HUES64 (cell line): ENCODE results near the gene RNF214.

Experiments
- H3K27ac ChIP-seq: 2 replicates; pipeline ENCODE4 v1.7.0; 2013; ENCODE audit warnings: low read depth, low read length, inconsistent platforms
- H3K27me3 ChIP-seq: 2 replicates; pipeline ENCODE4 v1.6.1; 2013; ENCODE audit warnings: mild to moderate bottlenecking, low read length; ENCODE audit not compliant: insufficient read depth
- H3K36me3 ChIP-seq: 2 replicates; pipeline ENCODE4 v1.6.1; 2013; ENCODE audit warnings: mild to moderate bottlenecking, low read length; ENCODE audit not compliant: insufficient read depth
- H3K4me1 ChIP-seq: 2 replicates; pipeline ENCODE4 v1.6.1; 2013; ENCODE audit warnings: mild to moderate bottlenecking, low read length, moderate library complexity; ENCODE audit not compliant: insufficient read depth
- H3K4me3 ChIP-seq: 2 replicates; pipeline ENCODE4 v1.5.1; 2013; ENCODE audit warnings: mild to moderate bottlenecking, low read length, moderate library complexity
- H3K9ac ChIP-seq: 2 replicates; pipeline ENCODE4 v1.6.1; 2013; ENCODE audit warnings: mild to moderate bottlenecking, low read depth, low read length
- H3K9me3 ChIP-seq: 2 replicates; pipeline ENCODE4 v1.6.1; 2013; ENCODE audit warnings: low read depth, low read length; ENCODE audit not compliant: insufficient read depth
- WGBS: fragments of 150-250, 120-280 bp; methylation state at CpG from one replicate; pipeline ENCODE4 v1.1.7; 2013; ENCODE audit warnings: missing lambda C conversion rate; 5-methylcytosine and 5-hydroxymethylcytosine counted together

RNF214 gene

DNA sequence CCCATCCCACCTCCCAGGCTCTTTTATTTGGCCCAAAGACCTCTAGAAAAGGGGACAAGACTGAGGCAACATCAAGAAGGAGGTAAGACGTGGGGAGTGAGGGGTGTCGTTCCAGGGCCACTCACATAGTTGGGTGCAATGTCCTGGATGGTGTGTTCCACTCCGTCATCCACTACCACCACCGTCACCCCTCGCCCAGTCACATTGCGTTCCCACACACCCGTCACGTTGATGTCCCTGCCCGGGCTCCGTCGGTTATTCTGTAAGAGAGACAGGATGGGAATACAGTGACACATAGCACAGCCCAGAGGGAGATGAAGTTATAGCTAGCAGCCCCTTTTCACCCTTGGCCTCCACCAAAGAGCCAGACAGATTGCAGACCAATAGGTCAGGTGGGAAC lies 4.4 kb upstream of the RNF214 start:
- Histone ChIP-seq H3K4me3 (no peak overlapping the region), H3K36me3 (peaks cover 53% of the 10 kb centered on the region), H3K4me1 (peaks cover 8% of the 10 kb centered on the region), H3K27me3 (no peaks in the 10 kb centered on the region), H3K27ac (no peak overlapping the region), H3K9ac (no peak overlapping the region), H3K9me3 (no peaks in the 10 kb centered on the region)
- WGBS = 94% methylated on average over 11 of the region's 11 CpGs

DNA sequence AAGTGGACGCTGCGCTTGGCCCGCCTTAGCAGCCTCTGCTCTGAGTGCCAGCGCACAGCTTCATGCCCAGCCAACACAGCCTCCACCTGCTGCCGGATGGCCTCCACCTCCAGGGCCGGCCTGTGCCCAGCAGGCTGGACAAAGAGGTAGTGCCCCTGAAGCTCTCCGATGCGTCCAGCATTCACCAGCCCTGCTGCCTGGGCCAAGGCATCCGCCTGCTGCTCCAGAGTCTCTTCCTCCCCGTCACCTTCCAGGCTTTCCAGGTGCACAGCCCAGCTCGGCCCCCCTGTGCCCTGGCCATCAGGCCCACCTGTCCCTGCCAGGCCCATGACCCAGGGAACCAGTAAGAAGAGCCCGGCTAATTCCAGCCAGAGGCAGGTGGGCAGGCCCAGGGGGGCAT lies 3.1 kb upstream of the RNF214 start:
- Histone ChIP-seq H3K4me3 (no peak overlapping the region), H3K4me1 (peaks cover 16% of the 10 kb centered on the region), H3K9ac (no peak overlapping the region), H3K27me3 (no peaks in the 10 kb centered on the region), H3K9me3 (no peaks in the 10 kb centered on the region), H3K27ac (no peak overlapping the region), H3K36me3 (peaks cover 42% of the 10 kb centered on the region)
- WGBS = 92% methylated on average over 12 of the region's 12 CpGs

DNA sequence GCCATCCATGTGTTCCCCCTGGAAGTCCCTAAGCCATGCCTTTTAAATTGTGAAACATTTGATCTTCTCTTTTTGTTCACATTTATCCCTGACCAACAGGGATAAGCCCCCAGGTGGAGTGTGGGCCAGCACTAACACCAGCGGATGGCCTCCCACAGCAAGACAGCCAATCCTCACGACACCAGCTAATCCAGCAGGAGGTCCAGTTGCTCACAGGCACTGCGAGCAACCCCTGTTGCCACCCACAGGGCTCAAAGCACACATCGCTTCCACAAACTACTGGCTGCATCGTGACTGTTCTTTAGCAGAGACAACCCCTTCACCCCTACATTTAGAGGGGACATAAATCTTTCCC lies 2.6 kb upstream of the RNF214 start:
- no peak overlapping the region for H3K4me3 ChIP-seq
- H3K4me1 ChIP-seq = peaks cover 16% of the 10 kb centered on the region
- no peaks in the 10 kb centered on the region for H3K27me3 ChIP-seq
- no peak overlapping the region for H3K9ac ChIP-seq
- WGBS = 90% methylated on average over 5 of the region's 5 CpGs
- peaks cover 45% of the 10 kb centered on the region for H3K36me3 ChIP-seq
- H3K9me3 ChIP-seq = no peaks in the 10 kb centered on the region
- no peak overlapping the region for H3K27ac ChIP-seq

DNA sequence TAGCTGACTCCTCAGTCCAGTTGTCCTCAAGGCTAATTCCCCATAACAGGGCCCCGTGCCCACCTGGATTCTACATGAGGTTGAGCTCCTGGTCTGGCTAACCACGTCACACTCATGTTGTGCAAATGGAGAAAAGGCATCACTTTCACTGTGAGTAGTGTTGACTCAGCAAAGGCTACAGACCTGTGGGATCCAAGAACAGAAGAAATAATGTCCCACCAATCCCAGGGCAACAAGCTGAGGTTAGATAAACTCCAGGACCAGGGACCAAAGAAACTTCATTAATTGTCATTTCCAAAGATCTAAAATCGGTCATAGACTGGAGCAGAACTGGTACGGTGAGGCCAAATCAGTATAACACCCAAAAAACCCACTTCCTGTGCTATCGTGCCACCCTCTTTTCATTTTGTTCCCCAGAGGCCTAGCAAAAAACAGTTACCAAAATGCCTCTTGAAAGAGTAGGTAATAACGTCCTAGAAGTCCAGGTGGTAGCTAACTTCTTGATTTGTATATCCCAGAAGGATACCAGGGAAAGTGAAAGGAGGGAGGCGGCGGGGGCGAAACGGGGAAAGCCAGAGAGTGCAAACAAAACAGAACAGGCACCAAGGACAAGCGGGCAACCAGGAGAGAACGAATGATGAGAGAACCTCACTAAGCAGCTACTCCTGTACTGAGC lies 2.0 kb upstream of the RNF214 start:
- Histone ChIP-seq H3K9me3 (no peaks in the 10 kb centered on the region), H3K27ac (no peak overlapping the region), H3K4me3 (peak overlapping the region; percentile 99; the same call in 1 of the 2 replicates), H3K9ac (peak overlapping the region; percentile 81; the same call in 1 of the 2 replicates), H3K4me1 (peaks cover 16% of the 10 kb centered on the region), H3K27me3 (no peaks in the 10 kb centered on the region), H3K36me3 (peaks cover 43% of the 10 kb centered on the region)
- 86% methylated on average over 12 of the region's 12 CpGs for WGBS

DNA sequence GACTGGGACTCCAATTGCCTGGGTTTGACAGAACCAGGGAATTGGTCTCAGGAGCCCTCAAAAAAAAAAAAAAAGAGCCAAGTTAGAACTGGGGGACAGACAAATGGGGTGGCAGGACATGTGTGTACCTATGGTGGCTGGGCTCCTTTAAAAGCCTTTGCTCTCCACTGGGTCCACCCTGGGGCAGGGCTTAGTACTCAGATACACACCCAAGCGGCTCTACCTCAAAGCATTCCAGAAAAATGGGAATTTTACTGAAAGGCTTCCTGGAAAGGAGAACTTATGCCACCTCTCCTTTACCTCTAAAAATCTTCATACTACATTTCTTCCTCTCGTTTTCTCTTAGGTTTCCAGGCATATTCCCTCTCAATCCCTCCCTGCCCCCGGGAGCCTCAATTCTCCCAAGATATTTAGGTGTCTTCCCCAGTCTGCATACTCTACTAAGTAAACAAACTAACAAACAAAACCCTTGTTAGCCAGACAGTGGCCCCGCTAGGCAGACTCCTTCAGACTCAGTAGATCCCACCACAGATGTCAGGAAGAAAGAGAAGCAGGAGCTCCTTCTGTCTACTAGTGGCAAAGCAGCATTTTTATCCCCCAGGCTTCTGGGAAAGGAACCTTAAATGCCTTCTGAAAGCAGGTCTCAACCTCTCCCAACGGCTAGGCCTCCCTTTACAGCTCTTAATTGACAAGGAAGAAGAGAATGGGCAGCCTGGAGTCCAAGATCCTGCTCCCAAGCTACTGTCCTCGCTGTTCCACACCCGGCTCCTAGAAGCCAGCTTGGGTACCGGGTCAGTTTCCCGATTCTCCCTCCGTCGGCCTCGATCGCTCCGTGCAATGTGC lies 1.3 kb upstream of the RNF214 start:
- no peaks in the 10 kb centered on the region for H3K9me3 ChIP-seq
- H3K4me1 ChIP-seq = peaks cover 16% of the 10 kb centered on the region
- 15% methylated on average over 14 of the region's 14 CpGs for WGBS
- peak overlapping the region; percentile 99 for H3K4me3 ChIP-seq
- H3K9ac ChIP-seq = peak overlapping the region; percentile 81
- H3K36me3 ChIP-seq = peaks cover 39% of the 10 kb centered on the region
- H3K27ac ChIP-seq = peak overlapping the region; percentile 31; the same call in 1 of the 2 replicates
- no peaks in the 10 kb centered on the region for H3K27me3 ChIP-seq

DNA sequence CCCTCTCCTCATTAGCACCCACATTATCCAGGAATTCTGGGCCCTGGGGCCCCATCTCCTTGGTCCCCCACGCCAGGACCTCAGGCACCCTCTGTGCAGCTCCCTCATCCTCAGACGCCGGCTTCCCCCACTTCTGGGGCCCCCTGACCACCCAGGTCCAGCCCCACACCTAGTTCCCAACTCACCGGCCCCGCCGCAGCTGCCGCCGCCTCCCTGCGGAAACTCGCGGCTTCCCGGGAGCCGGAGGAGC lies 704 bp upstream of the RNF214 start, which contains the start of gene PCSK7:
PCSK7 (minus strand) TSS at position 232 of the 250 bp plus-strand sequence. CDS start 2,229 bp downstream, outside the sequence.
- no peaks in the 10 kb centered on the region for H3K9me3 ChIP-seq

DNA sequence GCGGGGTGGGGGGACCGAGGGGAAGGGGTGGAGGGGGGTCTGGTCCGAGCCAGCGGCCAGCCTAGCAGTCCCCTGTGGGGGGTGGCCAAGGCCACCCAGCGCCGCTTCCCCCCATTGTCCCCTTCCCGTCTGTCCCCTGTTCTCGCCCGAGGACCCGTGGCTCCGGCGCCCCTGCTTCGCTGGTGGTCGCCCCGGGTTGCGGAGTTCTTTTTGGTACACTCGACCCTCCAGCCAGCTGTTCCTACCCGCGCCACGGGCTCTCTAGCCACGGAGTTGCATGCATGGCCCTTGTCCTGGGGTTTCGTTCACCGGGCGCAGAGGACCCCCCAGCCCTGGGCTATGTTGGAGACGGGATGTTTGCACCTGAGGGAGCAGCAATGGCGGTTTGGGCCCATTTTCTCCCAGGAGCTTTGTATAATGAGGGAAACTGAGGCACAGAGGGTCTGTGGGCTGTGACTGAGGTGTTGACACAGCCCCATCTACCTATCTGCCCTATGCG lies 489 bp downstream of the RNF214 start:
- Histone ChIP-seq H3K9ac (peak overlapping the region; percentile 86), H3K27ac (peak overlapping the region; percentile 53; the same call in 1 of the 2 replicates), H3K36me3 (peaks cover 34% of the 10 kb centered on the region), H3K4me3 (peak overlapping the region; percentile 88), H3K9me3 (no peaks in the 10 kb centered on the region), H3K4me1 (peaks cover 16% of the 10 kb centered on the region), H3K27me3 (no peaks in the 10 kb centered on the region)
- WGBS = under 1% methylated on average over 24 of the region's 27 CpGs

More for the DNA sequence above, 704 bp upstream of the RNF214 start, which contains the start of gene PCSK7:
- H3K4me1 ChIP-seq = peaks cover 16% of the 10 kb centered on the region
- H3K27ac ChIP-seq = peak within 1 kb of the TSS; percentile 73; the same call in 1 of the 2 replicates
- no peaks in the 10 kb centered on the region for H3K27me3 ChIP-seq
- H3K9ac ChIP-seq = peak within 1 kb of the TSS; percentile 86
- 0% methylated on average over 13 of the region's 13 CpGs for WGBS
- peaks cover 42% of the 10 kb centered on the region for H3K36me3 ChIP-seq
- H3K4me3 ChIP-seq = peak within 1 kb of the TSS; percentile 99

DNA sequence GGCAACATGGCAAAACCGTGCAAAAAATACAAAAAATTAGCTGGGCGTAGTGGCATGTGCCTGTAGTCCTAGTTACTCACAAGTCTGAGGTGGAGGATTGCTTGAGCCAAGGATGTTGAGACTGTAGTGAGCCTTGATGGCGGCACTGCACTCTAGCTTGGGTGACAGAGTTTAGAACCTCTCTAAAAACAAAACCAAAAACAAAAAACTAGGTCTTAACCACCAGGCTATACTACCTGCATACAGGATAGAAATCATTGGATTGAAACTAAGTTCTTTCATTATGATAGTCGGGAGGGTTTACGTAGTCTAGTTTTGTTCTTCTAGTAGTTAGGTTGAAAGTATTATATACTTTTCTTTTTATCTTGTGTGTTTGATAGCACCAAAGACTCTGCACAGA lies 5.8 kb downstream of the RNF214 start:
- Histone ChIP-seq H3K4me1 (peaks cover 7% of the 10 kb centered on the region; the same call in 1 of the 2 replicates), H3K36me3 (peaks cover 55% of the 10 kb centered on the region), H3K27me3 (no peaks in the 10 kb centered on the region), H3K9ac (no peak overlapping the region), H3K9me3 (no peaks in the 10 kb centered on the region), H3K27ac (no peak overlapping the region), H3K4me3 (no peak overlapping the region)
- WGBS = 97% methylated on average over 4 of the region's 5 CpGs

DNA sequence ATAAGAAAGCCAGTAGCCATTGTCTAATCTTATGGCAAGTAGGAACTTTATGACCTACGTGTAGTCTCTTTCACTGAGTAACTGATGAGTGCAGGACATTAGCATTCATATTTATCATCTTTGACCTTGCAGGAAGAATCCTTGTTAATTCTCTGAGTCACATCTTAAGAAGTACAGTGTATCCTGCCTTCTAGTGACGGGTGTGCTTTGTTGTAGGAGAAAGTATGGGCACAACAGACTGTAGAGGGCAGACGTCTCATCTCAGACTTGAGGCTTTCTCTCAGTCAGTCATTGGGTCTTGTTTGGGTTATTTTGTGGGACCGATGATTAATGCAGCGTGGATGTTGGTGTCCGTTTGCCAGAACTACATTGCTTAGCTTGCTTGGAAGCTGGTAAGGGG lies 6.8 kb downstream of the RNF214 start:
- H3K9ac ChIP-seq = no peak overlapping the region
- WGBS = 89% methylated on average over 6 of the region's 6 CpGs

DNA sequence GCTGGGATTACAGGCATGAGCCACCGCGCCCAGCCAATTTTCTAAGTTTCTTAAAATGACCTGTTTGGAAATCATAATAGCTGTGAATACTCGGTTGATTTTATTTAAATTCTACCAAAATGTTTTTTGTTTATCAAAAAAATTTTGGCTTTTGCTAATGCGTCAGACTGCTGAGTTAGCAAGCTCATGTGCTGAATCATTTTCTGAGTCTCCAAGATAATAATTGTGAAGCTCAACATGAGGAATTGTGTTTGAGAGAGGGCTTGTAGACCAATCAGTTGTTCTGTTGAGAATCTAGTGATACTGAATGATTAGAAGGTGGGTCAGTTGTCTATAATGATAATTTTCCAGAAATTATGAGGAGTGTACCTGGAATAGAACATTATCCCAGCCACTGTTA lies 15.9 kb downstream of the RNF214 start:
- Histone ChIP-seq H3K9me3 (no peaks in the 10 kb centered on the region), H3K36me3 (peaks cover 72% of the 10 kb centered on the region), H3K9ac (no peak overlapping the region), H3K4me1 (0 out of 2 replicates have a peak, but pooled peaks cover 2% of the 10 kb centered on the region), H3K4me3 (no peak overlapping the region), H3K27ac (no peak overlapping the region), H3K27me3 (no peaks in the 10 kb centered on the region)
- WGBS = 96% methylated on average over 4 of the region's 4 CpGs

More for the DNA sequence above, 6.8 kb downstream of the RNF214 start:
- H3K9me3 ChIP-seq = no peaks in the 10 kb centered on the region
- peaks cover 65% of the 10 kb centered on the region for H3K36me3 ChIP-seq
- H3K27ac ChIP-seq = no peak overlapping the region
- no peaks in the 10 kb centered on the region for H3K4me1 ChIP-seq
- no peaks in the 10 kb centered on the region for H3K27me3 ChIP-seq
- H3K4me3 ChIP-seq = no peak overlapping the region

DNA sequence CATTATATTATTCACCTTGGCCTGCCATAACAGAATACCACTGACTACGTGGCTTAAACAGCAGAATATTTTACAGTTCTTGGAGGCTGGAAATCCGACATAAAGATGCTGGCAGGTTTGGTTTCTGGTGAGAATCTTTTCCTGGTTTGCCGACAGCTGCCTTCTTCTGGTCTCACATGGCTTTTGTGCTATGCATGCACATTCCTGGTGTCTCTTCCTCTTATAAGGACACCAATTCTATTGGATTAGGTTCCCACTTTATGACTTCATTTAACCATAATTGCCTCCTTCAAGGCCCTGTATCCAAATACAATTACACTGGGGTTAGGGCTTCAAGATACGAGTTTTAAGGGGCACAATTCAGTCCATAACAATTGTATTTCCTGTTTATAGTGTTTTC lies 17.1 kb downstream of the RNF214 start:
- WGBS = 94% methylated on average over 4 of the region's 4 CpGs
- H3K4me1 ChIP-seq = 0 out of 2 replicates have a peak, but pooled peaks cover 2% of the 10 kb centered on the region
- 0 out of 2 replicates have a peak overlapping the region, but pooled peaks have one; percentile 18 for H3K27ac ChIP-seq
- no peak overlapping the region for H3K4me3 ChIP-seq
- H3K36me3 ChIP-seq = peaks cover 68% of the 10 kb centered on the region
- H3K9ac ChIP-seq = no peak overlapping the region
- no peaks in the 10 kb centered on the region for H3K9me3 ChIP-seq
- no peaks in the 10 kb centered on the region for H3K27me3 ChIP-seq
